Activated naive CD4-positive, alpha-beta T cell treated with anti-CD3 and anti-CD28 coated beads, Interleukin-2, amount 50 U/mL, for 72 hours (primary cell): Measurements from ENCODE around the gene ELAVL1. TPM values are rescaled to one million over a fixed set of nuclear protein-coding genes. Genes with fewer than 3 reads are reported as not detected.
A peak's percentile ranks its signal among the peaks of the same experiment; 100 is the strongest.

ENCODE experiments used
- ATAC-seq, 2 donors: fragments of 150-1000 bp; cut with Tn5 transposase; 2 replicates each; pipeline ENCODE4 v1.10.0; 2021; ENCODE audit warnings: mild to moderate bottlenecking in 2 of 2, moderate library complexity in 2 of 2
- DNase-seq, 2 donors: peaks; one replicate each; pipeline ENCODE4 v3.0.0; 2021 to 2022; ENCODE audit warnings: low spot score in 2 of 2
- H3K27ac Mint-ChIP-seq, 2 donors: one replicate each; pipeline ENCODE4 v1.8.0; 2022; ENCODE audit warnings: mild to moderate bottlenecking in 2 of 2, mixed read lengths in 2 of 2
- H3K36me3 Mint-ChIP-seq, 2 donors: one replicate each; pipeline ENCODE4 v1.8.0; 2022; ENCODE audit warnings: mixed read lengths in 2 of 2
- H3K9me3 Mint-ChIP-seq, 2 donors: one replicate each; pipeline ENCODE4 v1.8.0; 2022; ENCODE audit warnings: mixed read lengths in 2 of 2
- total RNA-seq, 2 donors: library from RNA; stranded (reverse); gene quantifications; one replicate each; pipeline ENCODE4 v1.2.3, GENCODE V29; 2022

The ELAVL1 gene
- total RNA-seq, 2 donors from 2014 or later: 121 to 146 TPM

GRCh38 chr19:7917267-7918061, 88.0 kb downstream of the ELAVL1 start:
- peak; percentile 17 to 37 for ATAC-seq
- peaks cover 4 to 5% of the 10 kb centered on the region in 2 donors for H3K36me3 Mint-ChIP-seq
- H3K27ac Mint-ChIP-seq: no peak overlapping the region
- peak in 1 of 2 donors; percentile 68 for DNase-seq
- no peaks in the 10 kb centered on the region for H3K9me3 Mint-ChIP-seq

GRCh38 chr19:7916955-7917266, 88.5 kb downstream of the ELAVL1 start:
- peaks cover 4 to 5% of the 10 kb centered on the region in 2 donors for H3K36me3 Mint-ChIP-seq
- ATAC-seq: no peak
- no peaks in the 10 kb centered on the region for H3K9me3 Mint-ChIP-seq
- H3K27ac Mint-ChIP-seq: no peak overlapping the region
- DNase-seq: no peak

- DNase-seq: peak in 1 of 2 donors; percentile 71
- Mint-ChIP-seq H3K36me3 (peaks cover 4 to 5% of the 10 kb centered on the region in 2 donors), H3K27ac (no peak overlapping the region), H3K9me3 (no peaks in the 10 kb centered on the region)
- peak; percentile 23 to 25 for ATAC-seq
Observed at GRCh38 chr19:7916103-7916954, 89.1 kb downstream of the ELAVL1 start.

- Mint-ChIP-seq H3K9me3 (no peaks in the 10 kb centered on the region), H3K27ac (no peak overlapping the region), H3K36me3 (peaks cover 4 to 5% of the 10 kb centered on the region in 2 donors)
- DNase-seq (no peak), ATAC-seq (no peak)
Observed at GRCh38 chr19:7915250-7916102, 90.0 kb downstream of the ELAVL1 start.

GRCh38 chr19:7914598-7915045, 90.8 kb downstream of the ELAVL1 start, which contains the start of gene TGFBR3L:
Gene TGFBR3L (plus strand): TSS chr19:7914830.
- Mint-ChIP-seq H3K36me3 (peaks cover 0 to 5% of the 10 kb centered on the region in 2 donors), H3K27ac (no peak within 1 kb of the TSS), H3K9me3 (no peaks in the 10 kb centered on the region)
- ATAC-seq (no peak), DNase-seq (no peak)

GRCh38 chr19:7914099-7914498, 91.3 kb downstream of the ELAVL1 start:
- ATAC-seq: no peak
- no peaks in the 10 kb centered on the region for H3K9me3 Mint-ChIP-seq
- DNase-seq: no peak
- peaks cover 0 to 5% of the 10 kb centered on the region in 2 donors for H3K36me3 Mint-ChIP-seq
- no peak overlapping the region for H3K27ac Mint-ChIP-seq

GRCh38 chr19:7913652-7914051, 91.8 kb downstream of the ELAVL1 start:
- DNase-seq (no peak), ATAC-seq (no peak)
- Mint-ChIP-seq H3K36me3 (peaks cover 0 to 5% of the 10 kb centered on the region in 2 donors), H3K27ac (no peak overlapping the region), H3K9me3 (no peaks in the 10 kb centered on the region)

- DNase-seq (no peak), ATAC-seq (no peak)
- no peak overlapping the region for H3K27ac Mint-ChIP-seq
- H3K9me3 Mint-ChIP-seq: no peaks in the 10 kb centered on the region
- peaks cover 0 to 5% of the 10 kb centered on the region in 2 donors for H3K36me3 Mint-ChIP-seq
Observed at GRCh38 chr19:7912697-7913564, 92.5 kb downstream of the ELAVL1 start.

GRCh38 chr19:7912144-7912696, 93.2 kb downstream of the ELAVL1 start:
- DNase-seq: no peak
- Mint-ChIP-seq H3K27ac (no peak overlapping the region), H3K9me3 (no peaks in the 10 kb centered on the region), H3K36me3 (peaks cover 0 to 5% of the 10 kb centered on the region in 2 donors)
- no peak for ATAC-seq

GRCh38 chr19:7911508-7912143, 93.8 kb downstream of the ELAVL1 start:
- no peaks in the 10 kb centered on the region for H3K9me3 Mint-ChIP-seq
- peak overlapping the region in 1 of 2 donors; percentile 72 for H3K27ac Mint-ChIP-seq
- DNase-seq: no peak
- no peak for ATAC-seq
- H3K36me3 Mint-ChIP-seq: peaks cover 0 to 5% of the 10 kb centered on the region in 2 donors

- peaks cover 0 to 5% of the 10 kb centered on the region in 2 donors for H3K36me3 Mint-ChIP-seq
- ATAC-seq: no peak
- H3K27ac Mint-ChIP-seq: no peak overlapping the region
- DNase-seq: no peak
- H3K9me3 Mint-ChIP-seq: no peaks in the 10 kb centered on the region
Observed at GRCh38 chr19:7910321-7911161, 94.9 kb downstream of the ELAVL1 start.

- ATAC-seq (no peak), DNase-seq (no peak)
Observed at GRCh38 chr19:7909471-7910067, 95.9 kb downstream of the ELAVL1 start.

GRCh38 chr19:7908742-7909461, 96.5 kb downstream of the ELAVL1 start:
- ATAC-seq (no peak), DNase-seq (peak in 1 of 2 donors; percentile 56)
- Mint-ChIP-seq H3K36me3 (peaks cover 10 to 15% of the 10 kb centered on the region in 2 donors), H3K9me3 (no peaks in the 10 kb centered on the region), H3K27ac (no peak overlapping the region)

More at GRCh38 chr19:7909471-7910067, 95.9 kb downstream of the ELAVL1 start:
- Mint-ChIP-seq H3K36me3 (peaks cover 8 to 12% of the 10 kb centered on the region in 2 donors), H3K27ac (no peak overlapping the region), H3K9me3 (no peaks in the 10 kb centered on the region)
